DOHH2 (cell line): Measurements from ENCODE around the gene TTC32.

Experiments used
- CTCF ChIP-seq: fragments of 200-600 bp; sonication (generic); IDR thresholded peaks from one replicate; pipeline ENCODE4 v1.5.1; 2014; ENCODE audit warnings: antibody characterized with exemption, mild to moderate bottlenecking, low read depth, low read length; ENCODE audit not compliant: poor library complexity, severe bottlenecking
- EZH2phosphoT487 ChIP-seq: fragments of 200-600 bp; sonication (generic); IDR thresholded peaks from 2 replicates; pipeline ENCODE4 v1.6.1; 2017; ENCODE audit warnings: borderline replicate concordance, mild to moderate bottlenecking, antibody characterized with exemption, low read length, moderate library complexity, mixed read lengths

GRCh38 chr2:19911808-19912509 lies 10.2 kb upstream of the TTC32 start:
- no peak for TF ChIP-seq CTCF
- TF ChIP-seq EZH2phosphoT487: no peak
